GM12873 (cell line): Measurements from ENCODE around the gene CCDC195.

ENCODE experiments used
- TF ChIP-seq, protein P1 (sequence below): IDR thresholded peaks from 2 replicates; pipeline ENCODE4 v1.5.1; 2012; ENCODE audit warnings: low read depth, mild to moderate bottlenecking, moderate library complexity, low read length, control low read depth; ENCODE audit not compliant: insufficient read depth; ENCODE audit errors: missing control alignments

The CCDC195 gene

DNA sequence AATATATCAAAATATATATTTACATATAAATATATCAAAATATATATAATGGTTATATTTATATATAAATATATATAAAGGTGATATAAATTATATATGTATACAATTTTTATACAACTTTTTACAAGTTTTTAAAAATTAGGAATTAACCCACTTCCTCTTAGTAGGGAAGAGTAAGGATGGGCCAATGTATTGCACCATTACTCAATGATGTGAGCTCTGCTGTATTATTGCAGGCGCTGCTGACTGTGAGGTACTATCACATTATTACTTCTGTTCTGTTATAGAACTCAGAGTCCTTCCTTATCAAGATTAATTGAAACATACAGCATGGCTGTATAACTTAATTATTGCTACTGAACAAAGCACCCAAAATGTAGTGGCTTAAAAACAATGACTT, 46.0 kb downstream of the CCDC195 start:
- TF ChIP-seq, protein P1, sequence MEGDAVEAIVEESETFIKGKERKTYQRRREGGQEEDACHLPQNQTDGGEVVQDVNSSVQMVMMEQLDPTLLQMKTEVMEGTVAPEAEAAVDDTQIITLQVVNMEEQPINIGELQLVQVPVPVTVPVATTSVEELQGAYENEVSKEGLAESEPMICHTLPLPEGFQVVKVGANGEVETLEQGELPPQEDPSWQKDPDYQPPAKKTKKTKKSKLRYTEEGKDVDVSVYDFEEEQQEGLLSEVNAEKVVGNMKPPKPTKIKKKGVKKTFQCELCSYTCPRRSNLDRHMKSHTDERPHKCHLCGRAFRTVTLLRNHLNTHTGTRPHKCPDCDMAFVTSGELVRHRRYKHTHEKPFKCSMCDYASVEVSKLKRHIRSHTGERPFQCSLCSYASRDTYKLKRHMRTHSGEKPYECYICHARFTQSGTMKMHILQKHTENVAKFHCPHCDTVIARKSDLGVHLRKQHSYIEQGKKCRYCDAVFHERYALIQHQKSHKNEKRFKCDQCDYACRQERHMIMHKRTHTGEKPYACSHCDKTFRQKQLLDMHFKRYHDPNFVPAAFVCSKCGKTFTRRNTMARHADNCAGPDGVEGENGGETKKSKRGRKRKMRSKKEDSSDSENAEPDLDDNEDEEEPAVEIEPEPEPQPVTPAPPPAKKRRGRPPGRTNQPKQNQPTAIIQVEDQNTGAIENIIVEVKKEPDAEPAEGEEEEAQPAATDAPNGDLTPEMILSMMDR = no peak

DNA sequence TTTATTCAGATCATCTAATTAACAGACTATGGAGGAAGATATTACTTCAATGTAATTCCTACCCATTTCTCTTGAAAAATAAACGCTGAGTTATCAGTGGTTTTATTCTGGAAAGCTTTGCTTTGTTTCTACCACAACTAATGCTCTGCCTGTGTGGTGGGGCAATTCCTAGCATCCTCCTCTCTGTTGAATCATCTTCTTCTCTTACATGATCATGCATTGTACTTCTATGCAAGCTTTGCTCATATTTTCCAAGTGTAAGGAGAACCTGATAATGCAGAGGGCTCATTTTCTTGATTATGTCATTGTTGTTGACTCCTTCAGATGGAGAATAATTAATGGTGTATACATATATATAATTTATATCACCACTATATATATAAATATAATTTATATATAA, 46.7 kb downstream of the CCDC195 start:
- TF ChIP-seq, protein P1 = no peak

DNA sequence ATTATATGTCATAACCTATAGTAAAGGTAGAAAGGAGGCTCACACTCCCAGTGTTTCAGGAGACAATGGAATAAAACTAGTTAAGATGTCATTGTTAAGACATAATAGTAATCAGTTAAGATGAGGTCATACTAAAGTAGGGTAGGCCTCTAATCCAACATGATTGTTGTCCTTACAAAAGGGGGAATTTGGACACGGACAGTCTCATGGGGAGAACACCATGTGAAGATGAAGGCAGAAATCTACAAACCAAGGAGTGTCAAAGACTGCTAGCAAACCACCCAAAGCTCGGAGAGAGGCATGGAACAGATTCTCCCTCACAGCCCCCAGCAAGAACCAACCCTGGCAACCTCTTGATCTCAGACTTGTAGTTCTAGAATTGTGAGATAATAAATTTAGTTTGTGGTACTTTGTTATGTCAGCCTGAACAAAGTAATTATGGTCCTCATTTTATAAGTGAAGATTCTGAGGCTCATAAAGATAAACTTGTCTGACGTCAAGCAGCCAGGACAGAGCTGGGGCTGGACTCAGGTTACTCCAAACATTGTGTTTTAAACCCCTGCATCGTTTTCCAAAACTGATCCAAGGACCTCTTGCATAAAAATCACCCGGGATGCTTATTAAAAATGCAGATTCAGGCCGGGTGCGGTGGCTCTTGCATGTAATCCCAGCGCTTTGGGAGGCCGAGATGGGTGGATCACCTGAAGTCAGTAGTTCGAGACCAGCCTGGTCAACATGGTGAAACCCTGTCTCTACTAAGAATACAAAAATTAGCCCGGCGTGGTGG, 47.8 kb downstream of the CCDC195 start:
- TF ChIP-seq, protein P1 = no peak

DNA sequence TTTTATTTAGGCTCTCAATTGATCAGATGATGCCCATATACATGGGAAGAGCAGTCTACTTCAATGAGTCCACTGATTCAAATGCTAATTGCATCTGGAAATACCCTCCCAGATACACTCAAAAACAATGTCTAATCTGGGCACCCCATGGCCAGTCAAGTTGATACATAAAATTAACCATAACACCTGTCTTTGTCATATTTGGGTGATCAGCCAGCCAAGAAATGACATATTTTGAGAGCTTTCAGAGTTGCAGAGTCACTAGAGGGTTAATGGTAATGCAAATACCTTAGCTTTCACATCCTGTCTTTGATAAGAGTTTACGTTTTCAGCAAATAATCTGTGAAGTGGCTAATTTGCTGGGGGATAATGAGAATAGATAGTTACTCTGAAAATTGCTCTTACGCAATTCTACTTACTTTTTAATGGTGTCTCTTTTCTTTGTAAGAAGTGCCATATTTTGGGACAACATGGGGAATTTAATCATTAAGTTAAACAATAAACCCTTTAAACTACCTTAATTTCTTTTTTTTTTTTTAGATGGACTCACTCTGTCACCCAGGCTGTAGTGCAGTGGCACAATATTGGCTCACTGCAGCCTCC, 49.1 kb downstream of the CCDC195 start:
- TF ChIP-seq, protein P1 = no peak

DNA sequence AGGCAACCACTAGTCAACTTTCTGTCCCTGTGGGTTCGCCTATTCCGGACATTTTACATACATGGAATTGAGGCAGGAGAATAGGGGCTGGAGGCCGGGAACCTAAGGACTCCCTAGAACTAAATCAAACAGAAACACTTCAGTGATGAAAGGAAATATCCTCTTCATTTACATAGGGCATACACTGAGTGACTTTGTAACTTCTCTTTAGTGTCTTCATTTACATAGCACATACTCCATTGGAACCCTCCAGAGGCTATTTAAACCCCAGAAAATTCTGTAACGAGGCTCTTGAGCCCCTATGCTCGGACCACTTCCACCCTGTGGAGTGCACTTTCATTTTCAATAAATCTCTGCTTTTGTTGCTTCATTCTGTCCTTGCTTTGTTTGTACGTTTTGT, 56.5 kb downstream of the CCDC195 start:
- TF ChIP-seq, protein P1 = no peak

DNA sequence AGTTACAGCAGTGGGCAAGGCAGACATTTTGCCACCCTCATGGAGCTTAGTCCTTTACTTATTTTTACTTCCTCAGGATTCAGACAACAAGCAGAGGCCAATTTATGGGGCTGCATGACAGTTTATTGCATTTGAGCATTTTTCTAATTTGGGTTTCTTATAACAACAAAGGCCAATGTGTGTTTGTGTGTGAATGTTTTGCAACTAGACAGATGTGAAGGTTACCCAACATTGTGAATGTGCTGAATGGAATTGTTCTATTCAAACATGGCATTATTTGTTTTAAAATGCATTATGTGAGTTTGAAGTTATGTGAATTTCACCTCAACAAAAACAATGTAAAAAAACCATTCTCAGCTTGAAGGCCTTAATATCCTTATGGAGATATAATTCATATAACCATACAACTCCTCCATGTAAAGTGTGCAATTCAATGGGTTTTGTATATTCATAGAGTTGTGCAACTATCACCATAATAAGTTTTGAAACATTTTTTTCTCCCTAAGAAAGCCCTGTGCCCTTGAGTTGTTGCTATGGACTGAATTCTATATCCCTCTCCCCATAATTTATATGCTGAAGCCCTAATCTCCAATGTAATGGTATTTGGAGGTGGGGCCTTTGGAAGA, 57.3 kb downstream of the CCDC195 start:
- TF ChIP-seq, protein P1 = no peak

DNA sequence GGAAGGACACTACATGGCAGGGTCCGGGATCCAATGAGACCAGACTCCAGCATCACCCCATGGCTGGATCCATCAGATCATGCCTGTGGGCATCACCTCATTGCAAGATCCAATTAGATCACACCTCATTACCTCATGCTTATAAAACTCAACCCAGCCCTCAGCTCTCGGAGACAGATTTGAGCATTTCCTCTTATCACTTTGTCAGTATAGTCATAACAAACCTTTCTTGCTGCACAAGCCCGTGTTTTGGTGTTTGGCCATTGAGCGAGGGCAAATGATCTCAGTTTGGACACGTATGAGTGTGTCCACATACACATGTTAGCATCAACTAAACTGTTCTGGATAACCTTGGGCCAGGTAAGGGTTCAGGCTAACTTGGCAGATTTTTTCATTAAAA, 58.8 kb downstream of the CCDC195 start:
- TF ChIP-seq, protein P1 = no peak
